NCI-H1694 (cell line): ENCODE results near the gene LTF.

Experiments
- DNase-seq: peaks from one replicate; lab custom pipeline; 2025; lab: John Stamatoyannopoulos, UW

The LTF gene

GRCh38 chr3:46468753-46469600 lies 4.3 kb upstream of the LTF start:
- no peak for DNase-seq

- DNase-seq: no peak
Measured at GRCh38 chr3:46467562-46467961, 2.9 kb upstream of the LTF start.

GRCh38 chr3:46466871-46467403 lies 2.2 kb upstream of the LTF start:
- DNase-seq: no peak

- DNase-seq: no peak
Measured at GRCh38 chr3:46466273-46466672, 1.6 kb upstream of the LTF start.

GRCh38 chr3:46465196-46465520 lies 453 bp upstream of the LTF start:
- DNase-seq: no peak

- no peak for DNase-seq
Measured at GRCh38 chr3:46463868-46464241, 850 bp downstream of the LTF start.

GRCh38 chr3:46463120-46463867 lies 1.4 kb downstream of the LTF start:
- no peak for DNase-seq

- DNase-seq: no peak
Measured at GRCh38 chr3:46462511-46462910, 2.2 kb downstream of the LTF start.

- no peak for DNase-seq
Measured at GRCh38 chr3:46462111-46462510, 2.6 kb downstream of the LTF start.

- no peak for DNase-seq
Measured at GRCh38 chr3:46460051-46460450, 4.7 kb downstream of the LTF start.

- no peak for DNase-seq
Measured at GRCh38 chr3:46456118-46456517, 8.6 kb downstream of the LTF start.

GRCh38 chr3:46455231-46456115 lies 9.2 kb downstream of the LTF start:
- no peak for DNase-seq

- no peak for DNase-seq
Measured at GRCh38 chr3:46454606-46455005, 10.1 kb downstream of the LTF start.

GRCh38 chr3:46454209-46454595 lies 10.5 kb downstream of the LTF start:
- no peak for DNase-seq

- DNase-seq: no peak
Measured at GRCh38 chr3:46453526-46454208, 11.0 kb downstream of the LTF start.

GRCh38 chr3:46449755-46450552 lies 14.8 kb downstream of the LTF start:
- DNase-seq: no peak

- DNase-seq: no peak
Measured at GRCh38 chr3:46448721-46449120, 16.0 kb downstream of the LTF start.

GRCh38 chr3:46447228-46447985 lies 17.3 kb downstream of the LTF start:
- peak; percentile 29 for DNase-seq

GRCh38 chr3:46442576-46443530 lies 21.9 kb downstream of the LTF start:
- DNase-seq: peak; percentile 27
